ENCODE measurements around the gene MLXIP. TPM values are rescaled to one million over a fixed set of nuclear protein-coding genes. Genes with fewer than 3 reads are reported as not detected.

Gene MLXIP
- total and polyA plus RNA-seq, 2 donors (not counting 3 experiments of a cell fraction or from before 2014, with no cell fraction given) = 22.0 to 72.5 TPM

DNA sequence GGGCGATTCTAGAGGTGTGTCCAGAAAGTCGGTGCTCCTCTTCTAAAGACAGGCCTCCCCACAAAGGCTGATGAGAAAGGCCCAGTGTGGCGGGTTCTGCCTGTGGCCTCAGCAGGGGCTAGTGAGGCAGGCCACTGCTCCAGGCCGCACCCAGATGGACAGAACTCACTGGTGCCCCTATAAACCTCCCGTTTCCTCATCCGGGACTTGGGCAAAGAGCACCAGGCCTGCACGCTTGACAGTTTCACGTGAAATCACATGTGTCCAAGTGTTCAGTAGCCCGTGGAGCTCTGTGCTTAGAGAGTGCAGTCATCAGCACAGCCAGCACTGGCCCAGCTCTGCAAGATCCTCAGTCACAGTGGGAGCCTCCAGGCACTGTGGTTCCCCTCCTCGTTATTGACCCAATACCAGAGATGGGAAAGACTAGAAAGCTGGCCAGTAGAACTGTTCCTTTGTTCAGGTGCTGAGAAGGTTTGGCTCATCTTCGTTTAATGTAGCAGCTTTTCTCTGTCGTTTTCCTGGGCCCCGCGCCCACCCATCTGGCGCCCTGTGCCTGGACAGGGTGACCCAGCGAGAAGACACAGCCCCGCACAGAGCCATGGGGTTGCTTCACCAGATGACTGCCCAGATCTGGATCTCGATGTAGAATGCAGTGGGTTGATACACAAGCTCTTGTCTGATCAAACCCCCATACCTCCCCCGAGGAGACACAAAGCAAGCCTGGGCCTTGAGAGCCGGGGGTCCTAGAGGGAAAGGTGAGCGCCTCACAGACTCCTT lies 69.1 kb downstream of the MLXIP start:
- H3K9me3 ChIP-seq (replicated peaks; ENCODE audit: control insufficient read depth, insufficient read depth, low read length) = no peaks in the 10 kb centered on the region
- H2AFZ ChIP-seq (ENCODE audit: low read depth, low read length) = no peak overlapping the region
- no peak for TF ChIP-seq CTCF (IDR thresholded peaks at IDR 0.05; ENCODE audit: extremely low read depth in 1 of 2, insufficient read depth in 1 of 2, low read depth in 1 of 2, low read length in 2 of 2)
- dilution Hi-C loops (cut with MboI; ENCODE audit: extremely low pct_ligation_motif_present, low sequenced_read_pairs) (no loop called here), intact Hi-C loops (cut with micrococcal nuclease) (no loop called here)
- POLR2A ChIA-PET = interaction anchor here (0.5 kb wide), 1 partner anchor 56 kb away, joined by 3 read pairs; the partner anchor contains the start of gene B3GNT4
- H3K4me1 ChIP-seq (ENCODE audit: control insufficient read depth, extremely low read depth, insufficient read depth, low read length) = no peaks in the 10 kb centered on the region
- FAIRE-seq (no peak), DNase-seq (ENCODE audit: low read depth, low spot score) (no peak)
- CTCF ChIA-PET = interaction anchor here (1.2 to 1.5 kb wide), 2 partner anchors 17 to 43 kb away, joined by 5 to 9 read pairs; no protein-coding TSS in a partner anchor
- peaks cover 0 to 5% of the 10 kb centered on the region in 2 experiments for H3K36me3 ChIP-seq (ENCODE audit: control insufficient read depth in 2 of 2, extremely low read depth in 1 of 2, insufficient read depth in 2 of 2, low read length in 2 of 2)
- no peak overlapping the region for H3K4me2 ChIP-seq (ENCODE audit: insufficient read depth, low read length)
- no peaks in the 10 kb centered on the region for H4K20me1 ChIP-seq (replicated peaks; ENCODE audit: control insufficient read depth, extremely low read depth, insufficient read depth, low read length)
- no peak overlapping the region for H3K27ac ChIP-seq (ENCODE audit: insufficient read depth, low read depth, low read length)
- H3K79me2 ChIP-seq (ENCODE audit: control insufficient read depth, insufficient read depth, low read length) = no peaks in the 10 kb centered on the region
- no peak overlapping the region for H3K4me3 ChIP-seq (replicated peaks in 1 of 3; ENCODE audit: insufficient read depth in 1 of 3, low read depth in 1 of 3, low read length in 3 of 3)
- no TSS peak for BruUV-seq (replicated peaks)
- no peak overlapping the region for H3K9ac ChIP-seq (replicated peaks; ENCODE audit: extremely low read depth, insufficient read depth, low read length)
- H3K27me3 ChIP-seq (ENCODE audit: control insufficient read depth in 2 of 2, insufficient read depth in 2 of 2, low read length in 2 of 2) = no peaks in the 10 kb centered on the region
- no peaks in the 10 kb centered on the region for H3K9me1 ChIP-seq (replicated peaks; ENCODE audit: control insufficient read depth, extremely low read depth, insufficient read depth, low read length)

DNA sequence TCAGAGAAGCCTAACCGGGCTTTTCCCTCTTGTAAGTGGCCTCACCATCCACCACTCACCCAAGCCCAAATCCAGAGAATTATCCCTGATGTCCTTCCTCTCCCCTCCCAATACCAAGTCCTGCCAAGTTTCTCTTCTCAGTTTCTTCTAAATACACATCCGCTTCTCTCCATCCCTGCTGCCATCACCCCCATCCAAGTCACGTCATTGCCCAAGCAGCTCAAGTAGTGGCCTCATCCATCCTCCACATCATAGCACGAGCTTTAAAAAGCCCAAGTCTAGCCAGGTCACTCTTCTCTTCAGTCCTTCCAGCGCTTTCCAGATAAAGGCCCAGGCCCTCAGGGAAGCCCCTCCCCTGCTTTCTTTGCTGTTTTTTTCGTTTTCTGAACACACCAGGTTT lies 70.1 kb downstream of the MLXIP start:
- H2AFZ ChIP-seq (ENCODE audit: low read depth, low read length) = no peak overlapping the region

More for the DNA sequence above, 70.1 kb downstream of the MLXIP start:
- no peaks in the 10 kb centered on the region for H3K9me3 ChIP-seq (replicated peaks; ENCODE audit: control insufficient read depth, insufficient read depth, low read length)
- H3K9ac ChIP-seq (replicated peaks; ENCODE audit: extremely low read depth, insufficient read depth, low read length) = no peak overlapping the region
- intact Hi-C loops (cut with micrococcal nuclease) (no loop called here), dilution Hi-C loops (cut with MboI; ENCODE audit: extremely low pct_ligation_motif_present, low sequenced_read_pairs) (no loop called here)
- DNase-seq (ENCODE audit: low read depth, low spot score) (no peak), FAIRE-seq (no peak)
- H3K4me3 ChIP-seq (replicated peaks in 1 of 3; ENCODE audit: insufficient read depth in 1 of 3, low read depth in 1 of 3, low read length in 3 of 3) = no peak overlapping the region
- CTCF ChIA-PET = no interaction called here
- no TSS peak for BruUV-seq (replicated peaks)
- no peaks in the 10 kb centered on the region for H3K79me2 ChIP-seq (ENCODE audit: control insufficient read depth, insufficient read depth, low read length)
- no peaks in the 10 kb centered on the region for H3K27me3 ChIP-seq (ENCODE audit: control insufficient read depth in 2 of 2, insufficient read depth in 2 of 2, low read length in 2 of 2)
- H3K4me2 ChIP-seq (ENCODE audit: insufficient read depth, low read length) = no peak overlapping the region
- no peaks in the 10 kb centered on the region for H4K20me1 ChIP-seq (replicated peaks; ENCODE audit: control insufficient read depth, extremely low read depth, insufficient read depth, low read length)
- no peaks in the 10 kb centered on the region for H3K36me3 ChIP-seq (ENCODE audit: control insufficient read depth in 2 of 2, extremely low read depth in 1 of 2, insufficient read depth in 2 of 2, low read length in 2 of 2)
- H3K4me1 ChIP-seq (ENCODE audit: control insufficient read depth, extremely low read depth, insufficient read depth, low read length) = no peaks in the 10 kb centered on the region
- H3K9me1 ChIP-seq (replicated peaks; ENCODE audit: control insufficient read depth, extremely low read depth, insufficient read depth, low read length) = no peaks in the 10 kb centered on the region
- POLR2A ChIA-PET = no interaction called here
- no peak for TF ChIP-seq POLR2AphosphoS5 (IDR thresholded peaks at IDR 0.05; ENCODE audit: insufficient read depth, low read depth, low read length)
- no peak for TF ChIP-seq FOS (IDR thresholded peaks at IDR 0.05; ENCODE audit: borderline replicate concordance, insufficient read depth, low read length)
- no peak for TF ChIP-seq POLR2A (IDR thresholded peaks at IDR 0.05; ENCODE audit: low read depth, low read length)
- TF ChIP-seq MAX (IDR thresholded peaks at IDR 0.05; ENCODE audit: insufficient read depth, insufficient read length) = no peak
- no peak for TF ChIP-seq GATA2 (IDR thresholded peaks at IDR 0.05; ENCODE audit: insufficient read depth, insufficient read length, low read depth, low read length)
- no peak for TF ChIP-seq CTCF (IDR thresholded peaks at IDR 0.05; ENCODE audit: extremely low read depth in 1 of 2, insufficient read depth in 1 of 2, low read depth in 1 of 2, low read length in 2 of 2)
- TF ChIP-seq MYC (IDR thresholded peaks at IDR 0.05; ENCODE audit: low read depth, low read length) = no peak
- TF ChIP-seq JUN (IDR thresholded peaks at IDR 0.05; ENCODE audit: borderline replicate concordance, insufficient read depth, insufficient read length, low read depth) = no peak
- no peak for TF ChIP-seq EZH2 (IDR thresholded peaks at IDR 0.05; ENCODE audit: borderline replicate concordance, low read depth, low read length, severe bottlenecking)
- no peak overlapping the region for H3K27ac ChIP-seq (ENCODE audit: insufficient read depth, low read depth, low read length)

All from endothelial cell of umbilical vein (primary cell).